IMR-90 (cell line): ENCODE measurements around the gene PKIG. TPM values are rescaled to one million over a fixed set of nuclear protein-coding genes. Genes with fewer than 3 reads are reported as not detected.
A peak's percentile ranks its signal among the peaks of the same experiment; 100 is the strongest.

ENCODE experiments used
- ATAC-seq: fragments of 200-7000 bp; cut with Tn5 transposase; 2 replicates; pipeline ENCODE4 v1.9.1; 2020; ENCODE audit warnings: low read depth, mild to moderate bottlenecking, moderate library complexity
- BruUV-seq: library from RNA; stranded (reverse); fragments of 400-500 nt; replicated peaks from 2 replicates; lab custom pipeline; 2021; lab: Mats Ljungman, UMichigan
- CTCF ChIA-PET: fragments of 300-600 bp; formaldehyde crosslinking; extraction: SDS; loops from one replicate; lab custom pipeline; 2021; ENCODE audit warnings: antibody characterized with exemption; lab: Yijun Ruan, JAX
- POLR2A ChIA-PET: fragments of 300-600 bp; sonication (Branson Sonifier 250); formaldehyde crosslinking; loops from one replicate; lab custom pipeline; 2022; ENCODE audit warnings: antibody characterized with exemption; ENCODE audit not compliant: unreplicated experiment; lab: Charles Lee
- DNase-seq: peaks from one replicate; pipeline ENCODE4 v3.0.0; 2013
- H2AFZ ChIP-seq: replicated peaks from 2 replicates; pipeline ENCODE3; 2013; ENCODE audit warnings: low read length, mild to moderate bottlenecking; ENCODE audit not compliant: poor library complexity
- H2AK5ac ChIP-seq: 2 replicates; pipeline ENCODE4 v1.6.1; 2013; ENCODE audit warnings: low read depth, low read length, inconsistent platforms
- H2AK9ac ChIP-seq: replicated peaks from 2 replicates; pipeline ENCODE3; 2013; ENCODE audit warnings: mild to moderate bottlenecking, low read depth, low read length, moderate library complexity; ENCODE audit not compliant: poor library complexity
- H2BK120ac ChIP-seq: 2 replicates; pipeline ENCODE4 v1.6.1; 2013; ENCODE audit warnings: low read depth, low read length, inconsistent platforms
- H2BK15ac ChIP-seq: 3 replicates; pipeline ENCODE4 v1.6.1; 2013; ENCODE audit warnings: low read depth, low read length, inconsistent platforms
- H2BK20ac ChIP-seq: 2 replicates; pipeline ENCODE4 v1.6.1; 2013; ENCODE audit warnings: low read depth, mild to moderate bottlenecking, inconsistent platforms, low read length, moderate library complexity
- H2BK5ac ChIP-seq: 2 replicates; pipeline ENCODE4 v1.6.1; 2013; ENCODE audit warnings: mild to moderate bottlenecking, low read depth, low read length, inconsistent platforms; ENCODE audit not compliant: poor library complexity, severe bottlenecking
- H3K14ac ChIP-seq: replicated peaks from 2 replicates; pipeline ENCODE4 v1.6.1; 2013; ENCODE audit warnings: low read depth, low read length, inconsistent platforms
- H3K18ac ChIP-seq: 2 replicates; pipeline ENCODE4 v1.6.1; 2013; ENCODE audit warnings: low read depth, low read length, control low read depth
- H3K23ac ChIP-seq: 2 replicates; pipeline ENCODE4 v1.6.1; 2013; ENCODE audit warnings: low read depth, low read length, inconsistent platforms
- H3K27ac ChIP-seq: 2 replicates; pipeline ENCODE4 v1.5.1; 2013; ENCODE audit warnings: mild to moderate bottlenecking, control low read depth, low read length; ENCODE audit not compliant: insufficient read depth
- H3K27me3 ChIP-seq: 2 replicates; pipeline ENCODE4 v1.6.1; 2013; ENCODE audit warnings: low read length; ENCODE audit not compliant: control insufficient read depth, insufficient read depth
- H3K36me3 ChIP-seq: 2 replicates; pipeline ENCODE4 v1.6.1; 2013; ENCODE audit warnings: low read length, mixed read lengths; ENCODE audit not compliant: control insufficient read depth, insufficient read depth
- H3K4ac ChIP-seq: 2 replicates; pipeline ENCODE4 v1.6.1; 2013; ENCODE audit warnings: low read depth, low read length, inconsistent platforms
- H3K4me1 ChIP-seq: 2 replicates; pipeline ENCODE4 v1.6.1; 2013; ENCODE audit warnings: low read length, mixed read lengths; ENCODE audit not compliant: control insufficient read depth, insufficient read depth
- H3K4me2 ChIP-seq: 2 replicates; pipeline ENCODE4 v1.6.1; 2013; ENCODE audit warnings: low read depth, mild to moderate bottlenecking, control low read depth, low read length, moderate library complexity
- H3K4me3 ChIP-seq: 2 replicates; pipeline ENCODE4 v1.5.1; 2013; ENCODE audit warnings: low read depth, mild to moderate bottlenecking, control low read depth, low read length, moderate library complexity; ENCODE audit not compliant: insufficient read depth
- H3K56ac ChIP-seq: 2 replicates; pipeline ENCODE4 v1.6.1; 2013; ENCODE audit warnings: low read length, inconsistent platforms; ENCODE audit not compliant: insufficient read depth; ENCODE audit errors: extremely low read depth
- H3K79me1 ChIP-seq, 2 experiments: 2 replicates each; pipeline ENCODE4 v1.6.1; 2013; ENCODE audit warnings: low read length in 2 of 2, inconsistent platforms in 1 of 2, low read depth in 1 of 2
- H3K9ac ChIP-seq: 2 replicates; pipeline ENCODE4 v1.6.1; 2013; ENCODE audit warnings: low read depth, low read length, control low read depth
- H3K9me1 ChIP-seq: 2 replicates; pipeline ENCODE4 v1.6.1; 2013; ENCODE audit warnings: low read length, inconsistent platforms; ENCODE audit not compliant: insufficient read depth
- H3K9me3 ChIP-seq: 2 replicates; pipeline ENCODE4 v1.6.1; 2013; ENCODE audit warnings: low read length; ENCODE audit not compliant: control insufficient read depth, insufficient read depth
- H4K20me1 ChIP-seq: 2 replicates; pipeline ENCODE4 v1.6.1; 2013; ENCODE audit warnings: low read length, inconsistent platforms; ENCODE audit not compliant: insufficient read depth
- H4K5ac ChIP-seq: 2 replicates; pipeline ENCODE4 v1.6.1; 2013; ENCODE audit warnings: mild to moderate bottlenecking, low read depth, low read length, control low read depth
- H4K8ac ChIP-seq, 2 experiments: 2 replicates each; pipeline ENCODE4 v1.6.1; 2013; ENCODE audit warnings: low read depth in 2 of 2, low read length in 2 of 2, control low read depth in 1 of 2, inconsistent platforms in 1 of 2
- H4K91ac ChIP-seq: 2 replicates; pipeline ENCODE4 v1.6.1; 2013; ENCODE audit warnings: low read depth, low read length, inconsistent platforms; ENCODE audit not compliant: insufficient read depth
- BHLHE40 ChIP-seq: fragments of 150-350 bp; IDR thresholded peaks from 2 replicates; pipeline ENCODE4 v1.6.1; 2016; ENCODE audit warnings: mild to moderate bottlenecking, low read depth, low read length
- CEBPB ChIP-seq: IDR thresholded peaks from 2 replicates; pipeline ENCODE4 v1.6.1; 2012; ENCODE audit warnings: low read depth, low read length, improper control_type of control experiment
- CHD1 ChIP-seq: IDR thresholded peaks from 2 replicates; pipeline ENCODE4 v1.6.1; 2012; ENCODE audit warnings: low read depth, low read length, improper control_type of control experiment
- FOS ChIP-seq: fragments of 150-350 bp; IDR thresholded peaks from 2 replicates; pipeline ENCODE4 v1.6.1; 2016; ENCODE audit warnings: low read depth, low read length
- MAFK ChIP-seq: IDR thresholded peaks from 2 replicates; pipeline ENCODE4 v1.6.1; 2012; ENCODE audit warnings: low read depth, low read length, improper control_type of control experiment
- MAZ ChIP-seq: IDR thresholded peaks from 2 replicates; pipeline ENCODE4 v1.6.1; 2012; ENCODE audit warnings: low read depth, mild to moderate bottlenecking, low read length, improper control_type of control experiment, moderate library complexity, borderline replicate concordance
- MXI1 ChIP-seq: IDR thresholded peaks from 2 replicates; pipeline ENCODE4 v1.6.1; 2012; ENCODE audit warnings: low read depth, mild to moderate bottlenecking, low read length, moderate library complexity, borderline replicate concordance
- NFE2L2 ChIP-seq: fragments of 150-350 bp; IDR thresholded peaks from 2 replicates; pipeline ENCODE4 v1.6.1; 2016; ENCODE audit warnings: low read depth, mild to moderate bottlenecking, low read length
- POLR2A ChIP-seq: IDR thresholded peaks from 2 replicates; pipeline ENCODE4 v1.6.1; 2012; ENCODE audit warnings: mild to moderate bottlenecking, low read depth, low read length
- RAD21 ChIP-seq: IDR thresholded peaks from 2 replicates; pipeline ENCODE4 v1.6.1; 2012; ENCODE audit warnings: low read length, improper control_type of control experiment
- RCOR1 ChIP-seq: IDR thresholded peaks from 2 replicates; pipeline ENCODE4 v1.6.1; 2012; ENCODE audit warnings: mild to moderate bottlenecking, low read length, improper control_type of control experiment; ENCODE audit not compliant: insufficient replicate concordance
- RFX5 ChIP-seq: IDR thresholded peaks from 2 replicates; pipeline ENCODE4 v1.8.0; 2012; ENCODE audit warnings: low read depth, mild to moderate bottlenecking, low read length, moderate library complexity
- SMC3 ChIP-seq: fragments of 150-350 bp; IDR thresholded peaks from 2 replicates; pipeline ENCODE4 v1.6.1; 2016; ENCODE audit warnings: low read depth, mild to moderate bottlenecking, antibody characterized with exemption, low read length, moderate library complexity
- WGBS, 2 experiments: methylation state at CpG; one replicate each; pipeline versions ENCODE4 v1.1.5 to v1.1.7; 2013; ENCODE audit warnings: missing lambda C conversion rate in 2 of 2; ENCODE audit not compliant: insufficient read length in 1 of 2; ENCODE audit errors: extremely low coverage in 2 of 2; 5-methylcytosine and 5-hydroxymethylcytosine counted together
- dilution Hi-C: fragments of 300-500 bp; cut with HindIII; formaldehyde crosslinking; loops from one replicate; pipeline ENCODE4 v1.14.3; 2018; ENCODE audit warnings: low sequenced_read_pairs; ENCODE audit not compliant: unreplicated experiment
- in situ Hi-C: fragments of 300-500 bp; cut with MboI; formaldehyde crosslinking; loops from 3 replicates; pipeline ENCODE4 v1.14.3; 2019; ENCODE audit warnings: low sequenced_read_pairs, inconsistent platforms, mixed read lengths
- intact Hi-C: fragments of 100-400 bp; cut with micrococcal nuclease; formaldehyde crosslinking; loops from 2 replicates; pipeline ENCODE4 v1.10.0; 2022
- polyA plus RNA-seq, 3 experiments: library from polyadenylated mRNA; depleted of rRNA; stranded (reverse); fragments of >200 nt; gene quantifications; 2 replicates each; pipeline ENCODE4 v1.2.3, GENCODE V29; 2012; ENCODE audit warnings: low replicate concordance in 1 of 3
- total RNA-seq: library from RNA; depleted of rRNA; stranded (reverse); fragments of >200 nt; gene quantifications from 2 replicates; pipeline ENCODE4 v1.2.3, GENCODE V29; 2012
- TF ChIP-seq, protein P1 (sequence below): fragments of 150-350 bp; IDR thresholded peaks from 2 replicates; pipeline ENCODE4 v1.6.1; 2017; ENCODE audit warnings: mild to moderate bottlenecking, antibody characterized with exemption, low read length, low read depth
- TF ChIP-seq, protein P2 (sequence below): conservative IDR thresholded peaks from 2 replicates; pipeline ENCODE4 v1.5.1; 2012; ENCODE audit warnings: mild to moderate bottlenecking, low read depth, low read length, improper control_type of control experiment
- TF ChIP-seq, protein P3 (sequence below): fragments of 150-350 bp; IDR thresholded peaks from 2 replicates; pipeline ENCODE4 v1.6.1; 2016; ENCODE audit warnings: low read depth, mild to moderate bottlenecking, low read length, moderate library complexity, borderline replicate concordance

PKIG gene
- total and polyA plus RNA-seq, 2 of the 4 experiments (the other 2 are of a cell fraction), result 78.3 to 89.6 TPM

DNA sequence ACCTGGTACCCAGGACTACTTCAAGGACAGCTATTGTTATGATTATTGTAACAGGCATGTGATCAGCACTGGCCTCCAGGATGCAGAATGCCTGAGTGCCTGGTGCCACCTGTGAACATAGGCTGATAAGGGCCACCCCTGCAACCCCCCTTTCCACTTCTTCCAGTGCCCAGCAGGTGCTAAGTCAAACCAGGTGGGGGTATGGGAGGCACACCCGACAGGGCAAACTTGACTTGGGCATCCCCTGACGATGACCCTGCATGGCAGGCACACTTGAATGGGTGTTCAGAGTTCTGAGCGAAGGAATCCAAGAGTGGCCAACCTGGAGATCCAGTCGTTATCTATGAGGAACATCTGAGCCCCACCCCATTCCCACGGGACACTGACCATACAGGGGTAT is 65.7 kb downstream of the PKIG start:
- peaks cover 19% of the 10 kb centered on the region for H3K4me1 ChIP-seq
- H3K14ac ChIP-seq, result no peak overlapping the region
- no peak overlapping the region for H3K23ac ChIP-seq
- no peak overlapping the region for H4K5ac ChIP-seq
- no peak for ATAC-seq
- no peak overlapping the region for H2BK15ac ChIP-seq
- no peak overlapping the region for H2BK120ac ChIP-seq
- H3K9ac ChIP-seq, result no peak overlapping the region
- H3K4me2 ChIP-seq, result no peak overlapping the region
- no peaks in the 10 kb centered on the region for H4K20me1 ChIP-seq
- no peak overlapping the region for H3K56ac ChIP-seq
- no CpG with 5 or more reads among the region's 5 CpGs for WGBS, 2 experiments
- H3K9me1 ChIP-seq, result peaks cover 13% of the 10 kb centered on the region; the same call in 1 of the 2 replicates
- BruUV-seq, result no TSS peak
- H3K18ac ChIP-seq, result no peak overlapping the region
- H3K36me3 ChIP-seq, result no peaks in the 10 kb centered on the region
- TF ChIP-seq, protein P1, sequence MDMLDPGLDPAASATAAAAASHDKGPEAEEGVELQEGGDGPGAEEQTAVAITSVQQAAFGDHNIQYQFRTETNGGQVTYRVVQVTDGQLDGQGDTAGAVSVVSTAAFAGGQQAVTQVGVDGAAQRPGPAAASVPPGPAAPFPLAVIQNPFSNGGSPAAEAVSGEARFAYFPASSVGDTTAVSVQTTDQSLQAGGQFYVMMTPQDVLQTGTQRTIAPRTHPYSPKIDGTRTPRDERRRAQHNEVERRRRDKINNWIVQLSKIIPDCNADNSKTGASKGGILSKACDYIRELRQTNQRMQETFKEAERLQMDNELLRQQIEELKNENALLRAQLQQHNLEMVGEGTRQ, result no peak
- TF ChIP-seq MAZ, result no peak
- no peak for TF ChIP-seq NFE2L2
- TF ChIP-seq BHLHE40, result no peak
- TF ChIP-seq SMC3, result no peak
- TF ChIP-seq, protein P2, sequence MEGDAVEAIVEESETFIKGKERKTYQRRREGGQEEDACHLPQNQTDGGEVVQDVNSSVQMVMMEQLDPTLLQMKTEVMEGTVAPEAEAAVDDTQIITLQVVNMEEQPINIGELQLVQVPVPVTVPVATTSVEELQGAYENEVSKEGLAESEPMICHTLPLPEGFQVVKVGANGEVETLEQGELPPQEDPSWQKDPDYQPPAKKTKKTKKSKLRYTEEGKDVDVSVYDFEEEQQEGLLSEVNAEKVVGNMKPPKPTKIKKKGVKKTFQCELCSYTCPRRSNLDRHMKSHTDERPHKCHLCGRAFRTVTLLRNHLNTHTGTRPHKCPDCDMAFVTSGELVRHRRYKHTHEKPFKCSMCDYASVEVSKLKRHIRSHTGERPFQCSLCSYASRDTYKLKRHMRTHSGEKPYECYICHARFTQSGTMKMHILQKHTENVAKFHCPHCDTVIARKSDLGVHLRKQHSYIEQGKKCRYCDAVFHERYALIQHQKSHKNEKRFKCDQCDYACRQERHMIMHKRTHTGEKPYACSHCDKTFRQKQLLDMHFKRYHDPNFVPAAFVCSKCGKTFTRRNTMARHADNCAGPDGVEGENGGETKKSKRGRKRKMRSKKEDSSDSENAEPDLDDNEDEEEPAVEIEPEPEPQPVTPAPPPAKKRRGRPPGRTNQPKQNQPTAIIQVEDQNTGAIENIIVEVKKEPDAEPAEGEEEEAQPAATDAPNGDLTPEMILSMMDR, result no peak
- TF ChIP-seq RAD21, result no peak
- TF ChIP-seq MAFK, result no peak
- no peak for TF ChIP-seq MXI1
- TF ChIP-seq CHD1, result no peak
- TF ChIP-seq RFX5, result no peak
- no peak for TF ChIP-seq RCOR1
- no peak for TF ChIP-seq FOS
- TF ChIP-seq, protein P3, sequence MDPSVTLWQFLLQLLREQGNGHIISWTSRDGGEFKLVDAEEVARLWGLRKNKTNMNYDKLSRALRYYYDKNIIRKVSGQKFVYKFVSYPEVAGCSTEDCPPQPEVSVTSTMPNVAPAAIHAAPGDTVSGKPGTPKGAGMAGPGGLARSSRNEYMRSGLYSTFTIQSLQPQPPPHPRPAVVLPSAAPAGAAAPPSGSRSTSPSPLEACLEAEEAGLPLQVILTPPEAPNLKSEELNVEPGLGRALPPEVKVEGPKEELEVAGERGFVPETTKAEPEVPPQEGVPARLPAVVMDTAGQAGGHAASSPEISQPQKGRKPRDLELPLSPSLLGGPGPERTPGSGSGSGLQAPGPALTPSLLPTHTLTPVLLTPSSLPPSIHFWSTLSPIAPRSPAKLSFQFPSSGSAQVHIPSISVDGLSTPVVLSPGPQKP, result no peak
- no peak for TF ChIP-seq POLR2A
- TF ChIP-seq CEBPB, result no peak
- no peak overlapping the region for H4K8ac ChIP-seq
- no peak overlapping the region for H3K27ac ChIP-seq
- H2AFZ ChIP-seq, result no peak overlapping the region
- H3K4ac ChIP-seq, result no peak overlapping the region
- dilution Hi-C loops, result no loop called here
- no peak overlapping the region for H2AK9ac ChIP-seq
- H2BK5ac ChIP-seq, result no peak overlapping the region
- intact Hi-C loops, result no loop called here
- in situ Hi-C loops, result no loop called here
- 0 out of 2 replicates have a peak overlapping the region, but pooled peaks have one; percentile 4 for H2AK5ac ChIP-seq
- no peak overlapping the region for H2BK20ac ChIP-seq
- no peak overlapping the region for H3K4me3 ChIP-seq
- ChIA-PET CTCF (no interaction called here), POLR2A (no interaction called here)
- H3K27me3 ChIP-seq, result peaks cover under 1% of the 10 kb centered on the region; the same call in 1 of the 2 replicates
- no peak overlapping the region for H4K91ac ChIP-seq
- DNase-seq, result no peak
- peaks cover 3 to 11% of the 10 kb centered on the region in 2 experiments; a peak in 2 of 4 replicates for H3K79me1 ChIP-seq
- H3K9me3 ChIP-seq, result no peaks in the 10 kb centered on the region
